NT2/D1 (cell line): Measurements from ENCODE around the gene NR2E3.

Source experiments
- SUZ12 ChIP-seq: IDR thresholded peaks from 2 replicates; pipeline ENCODE4 v1.6.1; 2011; ENCODE audit not compliant: insufficient read length, insufficient read depth; ENCODE audit errors: extremely low read depth
- YY1 ChIP-seq: IDR thresholded peaks from 2 replicates; pipeline ENCODE4 v1.6.1; 2011; ENCODE audit not compliant: insufficient read length, insufficient read depth
- ZNF274 ChIP-seq: IDR thresholded peaks from 2 replicates; pipeline ENCODE4 v1.6.1; 2011; ENCODE audit warnings: mild to moderate bottlenecking, low read depth, low read length

DNA sequence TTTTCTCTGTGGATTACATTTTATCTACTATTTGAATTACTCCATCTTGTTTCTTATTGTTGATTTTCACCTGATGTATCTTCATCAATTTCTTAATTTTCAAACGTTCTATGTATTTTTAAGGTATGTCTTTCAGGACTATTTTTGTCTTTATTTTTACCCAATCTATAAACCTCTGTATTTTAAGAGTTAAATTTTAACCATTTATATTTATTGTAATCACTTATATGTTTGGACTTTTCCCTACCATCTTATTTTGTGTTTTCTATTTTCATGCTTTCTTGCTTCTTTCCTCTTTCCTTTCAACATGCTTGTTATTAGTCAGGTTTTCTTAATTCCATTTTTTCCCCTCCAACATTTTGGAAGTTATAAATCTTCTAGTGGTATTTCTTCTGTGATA is 49.5 kb upstream of the NR2E3 start:
- TF ChIP-seq SUZ12 (no peak), YY1 (no peak), ZNF274 (no peak)
